Peyer's patch (tissue), 4 donors: ENCODE measurements around the gene TTC39C. TPM values are rescaled to one million over a fixed set of nuclear protein-coding genes. Genes with fewer than 3 reads are reported as not detected.

Experiments used
- DNase-seq, 3 donors: peaks; one replicate each; pipeline ENCODE4 v3.0.0-alpha.2; 2017 to 2019
- H3K27ac ChIP-seq, 4 donors: fragments of 200-600 bp; sonication (generic); one replicate each; pipeline ENCODE4 v1.5.1; 2016 to 2019
- H3K27me3 ChIP-seq, 2 donors: fragments of 200-600 bp; sonication (generic); one replicate each; pipeline ENCODE4 v1.5.1; 2019
- H3K36me3 ChIP-seq, 3 donors: fragments of 200-600 bp; sonication (generic); one replicate each; pipeline ENCODE4 v1.5.1; 2016 to 2019
- H3K4me1 ChIP-seq, 4 donors: fragments of 200-600 bp; sonication (generic); one replicate each; pipeline ENCODE4 v1.5.1; 2016 to 2019
- H3K4me3 ChIP-seq, 4 donors: fragments of 200-600 bp; sonication (generic); 1 replicate in 3 of 4; 2 replicates in 1 of 4; pipeline ENCODE4 v1.5.1; 2016 to 2019; ENCODE audit warnings: mild to moderate bottlenecking in 1 of 4
- H3K9me3 ChIP-seq, 4 donors: fragments of 200-600 bp; sonication (generic); one replicate each; pipeline ENCODE4 v1.5.1; 2016 to 2019; ENCODE audit warnings: mild to moderate bottlenecking in 1 of 4
- CTCF ChIP-seq, 6 experiments: fragments of 450-650 bp in 4 of 6; fragments of 200-600 bp in 2 of 6; sonication (generic) in 1 of 6; IDR thresholded peaks; one replicate each; pipeline ENCODE4 v1.5.1; 2017 to 2019; ENCODE audit warnings: antibody characterized with exemption in 6 of 6, mild to moderate bottlenecking in 3 of 6, moderate library complexity in 1 of 6
- POLR2A ChIP-seq, 2 donors: fragments of 450-650 bp; IDR thresholded peaks; one replicate each; pipeline ENCODE4 v1.5.1; 2017; ENCODE audit warnings: antibody characterized with exemption in 2 of 2, mild to moderate bottlenecking in 2 of 2, moderate library complexity in 2 of 2
- total RNA-seq, 4 donors: library from RNA; depleted of rRNA; stranded (reverse); fragments of >200 nt; gene quantifications; one replicate each; pipeline ENCODE4 v1.1.0, GENCODE V29; 2016

TTC39C gene
- total RNA-seq, 4 donors from 2014 or later, result 11.0 to 32.2 (median 14.2) TPM

- TF ChIP-seq POLR2A (IDR thresholded peaks at IDR 0.05), result no peak
- no peak for TF ChIP-seq CTCF (IDR thresholded peaks at IDR 0.05)
- no peak overlapping the region for H3K4me3 ChIP-seq
Observed at GRCh38 chr18:23969664-23970063, 44.9 kb upstream of the TTC39C start.

GRCh38 chr18:23970161-23971096 lies 44.1 kb upstream of the TTC39C start:
- DNase-seq, result peak in 2 of 3 donors; percentile 80 to 82
- no peak for TF ChIP-seq CTCF (IDR thresholded peaks at IDR 0.05)
- no peak for TF ChIP-seq POLR2A (IDR thresholded peaks at IDR 0.05)
- H3K36me3 ChIP-seq, result no peaks in the 10 kb centered on the region
- H3K9me3 ChIP-seq, result no peaks in the 10 kb centered on the region
- peak overlapping the region; percentile 36 to 77 (median 59) for H3K27ac ChIP-seq
- no peaks in the 10 kb centered on the region for H3K27me3 ChIP-seq
- peaks cover 0 to 14% (median 9%) of the 10 kb centered on the region in 4 donors for H3K4me1 ChIP-seq
- H3K4me3 ChIP-seq, result no peak overlapping the region

More at GRCh38 chr18:23969664-23970063, 44.9 kb upstream of the TTC39C start:
- Histone ChIP-seq H3K27me3 (no peaks in the 10 kb centered on the region), H3K4me1 (peaks cover 0 to 14% (median 9%) of the 10 kb centered on the region in 4 donors), H3K27ac (peak overlapping the region in 3 of 4 donors; percentile 52 to 77 (median 66)), H3K36me3 (no peaks in the 10 kb centered on the region), H3K9me3 (no peaks in the 10 kb centered on the region)
- DNase-seq, result peak in 1 of 3 donors; percentile 36

- TF ChIP-seq CTCF (IDR thresholded peaks at IDR 0.05) (no peak), POLR2A (IDR thresholded peaks at IDR 0.05) (no peak)
- Histone ChIP-seq H3K4me1 (peaks cover 0 to 14% (median 9%) of the 10 kb centered on the region in 4 donors), H3K27me3 (no peaks in the 10 kb centered on the region), H3K36me3 (no peaks in the 10 kb centered on the region), H3K4me3 (no peak overlapping the region), H3K9me3 (no peaks in the 10 kb centered on the region), H3K27ac (peak overlapping the region; percentile 36 to 77 (median 59))
- DNase-seq, result no peak
Observed at GRCh38 chr18:23971097-23971440, 43.5 kb upstream of the TTC39C start.

GRCh38 chr18:23971666-23972230 lies 42.8 kb upstream of the TTC39C start:
- DNase-seq, result no peak
- TF ChIP-seq CTCF (IDR thresholded peaks at IDR 0.05), result no peak
- Histone ChIP-seq H3K27me3 (no peaks in the 10 kb centered on the region), H3K27ac (peak overlapping the region; percentile 17 to 77 (median 48)), H3K36me3 (no peaks in the 10 kb centered on the region), H3K4me3 (no peak overlapping the region), H3K9me3 (no peaks in the 10 kb centered on the region), H3K4me1 (peaks cover 0 to 14% (median 9%) of the 10 kb centered on the region in 4 donors)

GRCh38 chr18:23972453-23972852 lies 42.1 kb upstream of the TTC39C start:
- Histone ChIP-seq H3K36me3 (no peaks in the 10 kb centered on the region), H3K27ac (peak overlapping the region in 3 of 4 donors; percentile 17 to 32 (median 29)), H3K4me3 (no peak overlapping the region), H3K4me1 (peaks cover 0 to 14% (median 7%) of the 10 kb centered on the region in 4 donors), H3K27me3 (no peaks in the 10 kb centered on the region), H3K9me3 (no peaks in the 10 kb centered on the region)
- DNase-seq, result peak in 1 of 3 donors; percentile 43
- TF ChIP-seq POLR2A (IDR thresholded peaks at IDR 0.05) (no peak), CTCF (IDR thresholded peaks at IDR 0.05) (no peak)
